Activated naive CD8-positive, alpha-beta T cell treated with anti-CD3 and anti-CD28 coated beads, Interleukin-2, amount 10 ng/mL, durations not matched to agents 7 days and 5 days (primary cell): ENCODE measurements around the gene GALM. TPM values are rescaled to one million over a fixed set of nuclear protein-coding genes. Genes with fewer than 3 reads are reported as not detected.
"Not testable (repeated sequence)": the region's sequence is repeated elsewhere in the genome, so short reads cannot be mapped to it uniquely, and the experiment has no call there.

Source experiments
- ATAC-seq: fragments of 150-1000 bp; cut with Tn5 transposase; one replicate; pipeline ENCODE4 v1.10.0; 2021; ENCODE audit warnings: low read depth, moderate library complexity
- POLR2A ChIA-PET: fragments of 350-600 bp; sonication (Branson Sonifier 250); formaldehyde crosslinking; loops from one replicate; lab custom pipeline; 2021; ENCODE audit warnings: antibody characterized with exemption; lab: Charles Lee
- DNase-seq: peaks from one replicate; pipeline ENCODE4 v3.0.0; 2021
- H3K27ac Mint-ChIP-seq: one replicate; pipeline ENCODE4 v1.8.0; 2022; ENCODE audit warnings: mild to moderate bottlenecking, mixed read lengths
- H3K27me3 Mint-ChIP-seq: one replicate; pipeline ENCODE4 v1.8.0; 2022; ENCODE audit warnings: mild to moderate bottlenecking, moderate library complexity, mixed read lengths
- H3K36me3 Mint-ChIP-seq: one replicate; pipeline ENCODE4 v1.8.0; 2021; ENCODE audit warnings: mild to moderate bottlenecking, mixed read lengths
- H3K4me1 Mint-ChIP-seq: one replicate; pipeline ENCODE4 v1.8.0; 2021; ENCODE audit warnings: mixed read lengths
- H3K4me3 Mint-ChIP-seq: one replicate; pipeline ENCODE4 v1.8.0; 2022; ENCODE audit warnings: mild to moderate bottlenecking, moderate library complexity, mixed read lengths
- H3K9me3 Mint-ChIP-seq: one replicate; pipeline ENCODE4 v1.8.0; 2021; ENCODE audit warnings: mixed read lengths
- total RNA-seq, 2 experiments: library from RNA; stranded (reverse); gene quantifications; one replicate each; pipeline ENCODE4 v1.2.3, GENCODE V29; 2021

GALM gene
- total RNA-seq, 2 experiments from 2014 or later = 28.3 to 30.2 TPM

DNA sequence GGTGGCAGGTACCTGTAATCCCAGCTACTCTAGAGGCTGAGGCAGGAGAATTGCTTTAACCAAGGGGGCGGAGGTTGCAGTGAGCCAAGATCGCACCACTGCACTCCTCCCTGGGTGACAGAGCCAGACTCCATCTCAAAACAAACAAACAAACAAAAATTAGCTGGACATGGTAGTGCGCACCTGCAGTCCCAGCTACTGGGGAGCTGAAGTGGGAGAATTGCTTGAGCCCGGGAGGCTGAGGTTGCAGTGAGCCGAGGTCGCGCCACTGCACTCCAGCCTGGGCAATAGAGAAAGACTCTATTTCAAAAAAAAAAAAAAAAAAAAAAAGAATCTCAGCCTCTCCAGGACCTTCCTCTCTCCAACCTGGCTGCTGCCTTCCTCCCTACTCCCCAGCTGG, 65.2 kb downstream of the GALM start:
- Mint-ChIP-seq H3K9me3 (no peaks in the 10 kb centered on the region), H3K27me3 (no peaks in the 10 kb centered on the region), H3K36me3 (peaks cover 14% of the 10 kb centered on the region), H3K4me1 (peaks cover 1% of the 10 kb centered on the region), H3K4me3 (no peak overlapping the region), H3K27ac (no peak overlapping the region)
- DNase-seq = peak; percentile 6
- ATAC-seq = no peak
- POLR2A ChIA-PET = no interaction called here

DNA sequence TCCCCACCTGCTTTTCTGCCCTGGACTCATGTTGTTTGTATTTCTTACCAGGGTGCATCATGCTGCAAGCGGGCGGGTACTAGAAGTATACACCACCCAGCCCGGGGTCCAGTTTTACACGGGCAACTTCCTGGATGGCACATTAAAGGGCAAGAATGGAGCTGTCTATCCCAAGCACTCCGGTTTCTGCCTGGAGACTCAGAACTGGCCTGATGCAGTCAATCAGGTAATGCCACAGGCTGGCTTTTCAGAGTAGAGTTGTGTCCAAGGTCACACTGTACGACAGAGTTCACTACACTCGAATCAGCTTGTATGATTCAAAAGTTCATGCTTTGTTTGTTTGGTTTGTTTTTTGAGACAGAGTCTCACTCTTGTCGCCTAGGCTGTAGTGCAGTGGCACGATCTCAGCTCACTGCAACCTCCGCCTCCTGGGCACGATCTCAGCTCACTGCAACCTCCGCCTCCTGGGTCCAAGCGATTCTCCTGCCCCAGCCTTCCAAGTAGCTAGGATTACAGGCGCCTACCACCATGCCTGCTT, 65.8 kb downstream of the GALM start:
- Mint-ChIP-seq H3K9me3 (no peaks in the 10 kb centered on the region), H3K27ac (no peak overlapping the region), H3K4me1 (peaks cover 1% of the 10 kb centered on the region), H3K36me3 (peaks cover 14% of the 10 kb centered on the region), H3K4me3 (no peak overlapping the region), H3K27me3 (no peaks in the 10 kb centered on the region)
- POLR2A ChIA-PET = interaction anchor here (0.9 to 1.0 kb wide), 2 partner anchors 9 to 19 kb away, joined by 3 to 4 read pairs; partner anchors contain the start of gene SRSF7
- no peak for ATAC-seq
- DNase-seq = peak; percentile 10

DNA sequence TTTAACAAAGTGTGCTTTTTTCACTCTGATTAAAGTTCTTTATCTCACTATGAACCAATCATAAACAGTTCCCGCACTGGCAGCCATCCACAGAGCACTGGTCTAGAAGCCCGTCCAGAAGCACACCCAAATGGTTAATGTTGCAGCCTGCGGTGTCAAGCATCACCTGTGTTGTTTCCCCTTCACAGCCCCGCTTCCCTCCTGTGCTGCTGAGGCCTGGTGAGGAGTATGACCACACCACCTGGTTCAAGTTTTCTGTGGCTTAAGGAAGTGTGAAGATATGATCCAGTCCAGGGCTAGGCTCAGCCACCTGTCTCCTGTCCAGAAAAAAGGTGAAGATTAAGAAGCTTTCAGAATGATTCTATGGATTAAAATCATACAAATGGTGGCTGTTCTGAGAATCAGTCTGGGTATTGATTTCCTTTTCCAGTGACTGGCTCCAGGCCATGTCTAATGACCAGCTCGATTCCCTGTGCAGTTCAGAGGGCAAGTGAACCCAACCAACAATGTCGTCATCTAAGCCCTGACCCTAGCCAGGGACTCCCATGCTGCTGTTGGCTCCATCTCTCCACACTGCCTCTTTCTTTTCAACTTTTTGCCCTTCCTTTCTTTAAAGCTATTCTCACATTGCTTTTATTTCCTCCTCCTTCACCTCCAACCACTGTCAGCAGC, 67.5 kb downstream of the GALM start:
- peaks cover 16% of the 10 kb centered on the region for H3K36me3 Mint-ChIP-seq
- POLR2A ChIA-PET = interaction anchor here (0.8 to 2.7 kb wide), 4 partner anchors 9 to 152 kb away, joined by 3 to 15 read pairs (median 6); partner anchors contain the start of gene SRSF7
- peak; percentile 1 for DNase-seq

DNA sequence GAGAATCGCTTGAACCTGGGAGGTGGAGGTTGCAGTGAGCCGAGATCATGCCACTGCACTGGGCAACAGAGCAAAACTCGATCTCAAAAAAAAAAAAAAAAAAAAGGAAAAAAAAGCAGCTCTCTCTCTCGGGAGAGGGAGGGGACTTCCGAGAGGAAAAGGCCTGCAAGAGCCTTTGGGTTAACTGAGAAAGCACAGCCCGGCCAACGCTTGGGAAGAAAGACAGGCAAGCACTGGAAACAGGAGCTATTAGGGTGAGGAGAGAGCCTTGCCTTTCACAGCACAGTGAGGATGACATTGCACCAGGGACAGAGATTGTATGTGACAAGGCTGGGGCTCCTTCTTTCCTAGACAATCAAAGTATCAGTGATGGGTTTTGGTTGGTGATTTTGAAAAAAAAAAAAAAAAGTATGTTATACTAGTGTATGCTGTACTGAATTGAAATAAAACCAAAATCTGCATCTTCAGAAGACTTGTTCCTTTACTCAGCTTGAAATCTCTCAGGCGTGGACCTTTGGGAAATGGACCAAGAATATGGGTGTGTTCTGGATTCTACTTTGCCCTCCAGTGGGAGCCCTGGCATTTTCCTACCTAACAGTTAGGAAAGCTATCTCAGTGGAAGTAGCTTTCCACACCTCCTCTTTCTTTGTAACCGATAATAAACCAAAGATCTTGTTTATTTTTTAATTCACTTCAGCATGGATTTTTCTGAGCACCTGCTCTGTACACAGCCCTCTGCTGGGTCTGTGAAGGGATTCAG, 68.6 kb downstream of the GALM start:
- no peak overlapping the region for H3K4me3 Mint-ChIP-seq
- POLR2A ChIA-PET = interaction anchor here (0.8 to 2.7 kb wide), 4 partner anchors 8 to 153 kb away, joined by 3 to 15 read pairs (median 6); partner anchors contain the start of gene SRSF7
- DNase-seq = peak; percentile 15
- H3K27me3 Mint-ChIP-seq = no peaks in the 10 kb centered on the region
- no peaks in the 10 kb centered on the region for H3K9me3 Mint-ChIP-seq
- peaks cover 24% of the 10 kb centered on the region for H3K36me3 Mint-ChIP-seq
- H3K4me1 Mint-ChIP-seq = peaks cover 1% of the 10 kb centered on the region
- no peak overlapping the region for H3K27ac Mint-ChIP-seq
- ATAC-seq = no peak

More for the DNA sequence above, 67.5 kb downstream of the GALM start:
- ATAC-seq = no peak
- no peaks in the 10 kb centered on the region for H3K27me3 Mint-ChIP-seq
- H3K27ac Mint-ChIP-seq = no peak overlapping the region
- H3K4me1 Mint-ChIP-seq = peaks cover 1% of the 10 kb centered on the region
- no peak overlapping the region for H3K4me3 Mint-ChIP-seq
- H3K9me3 Mint-ChIP-seq = no peaks in the 10 kb centered on the region

DNA sequence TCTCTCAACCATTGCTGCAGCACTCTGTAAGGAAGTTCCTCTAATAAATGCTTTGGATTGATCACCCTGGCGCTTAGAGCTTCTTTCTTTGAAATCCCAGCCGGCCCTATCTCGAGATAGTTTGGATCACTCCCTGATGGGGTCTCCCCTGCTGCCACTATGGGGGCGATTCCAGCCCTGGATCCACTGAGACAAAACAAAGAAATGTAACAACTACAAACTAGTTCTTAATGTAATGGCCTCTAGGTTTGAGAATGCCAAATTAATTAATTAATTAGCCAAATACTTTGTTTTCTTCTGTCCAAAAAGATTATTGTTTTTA, 70.0 kb downstream of the GALM start:
- ATAC-seq (no peak), DNase-seq (no peak)
- no peak overlapping the region for H3K4me3 Mint-ChIP-seq
- no peaks in the 10 kb centered on the region for H3K9me3 Mint-ChIP-seq
- peak overlapping the region; percentile 3 for H3K27ac Mint-ChIP-seq
- peaks cover 24% of the 10 kb centered on the region for H3K36me3 Mint-ChIP-seq
- peaks cover 4% of the 10 kb centered on the region for H3K4me1 Mint-ChIP-seq
- POLR2A ChIA-PET = interaction anchor here (0.7 kb wide), 1 partner anchor 12 kb away, joined by 3 read pairs; no protein-coding TSS in a partner anchor
- no peaks in the 10 kb centered on the region for H3K27me3 Mint-ChIP-seq

DNA sequence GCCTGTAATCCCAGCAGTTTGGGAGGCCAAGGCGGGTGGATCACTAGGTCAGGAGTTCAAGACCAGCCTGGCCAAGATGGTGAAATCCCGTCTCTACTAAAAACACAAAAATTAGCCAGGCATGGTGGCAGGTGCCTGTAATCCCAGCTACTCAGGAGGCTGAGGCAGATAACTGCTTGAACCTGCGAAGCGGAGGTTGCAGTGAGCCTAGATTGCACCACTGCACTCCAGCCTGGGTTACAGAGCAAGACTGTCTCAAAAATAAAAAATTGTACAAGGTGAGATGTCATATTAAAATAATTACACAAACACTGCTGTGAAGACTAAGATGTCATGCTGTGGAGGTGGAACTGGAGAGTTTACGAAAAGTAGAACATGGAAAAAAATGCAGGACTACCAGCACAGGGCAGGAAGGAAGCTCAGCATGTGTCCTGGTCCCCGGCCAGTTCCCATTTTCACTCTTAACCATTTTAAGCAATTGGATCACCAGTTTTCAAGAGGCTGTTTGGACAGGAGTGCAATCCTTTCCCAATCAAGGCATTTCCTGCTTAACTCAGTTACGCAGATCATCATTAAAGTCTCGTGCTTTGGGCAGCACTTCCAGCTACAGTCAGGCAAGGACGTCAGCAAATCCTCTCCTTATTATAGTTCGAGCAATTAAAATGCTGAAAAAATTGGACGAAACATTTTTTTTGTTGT, 71.2 kb downstream of the GALM start:
- POLR2A ChIA-PET = interaction anchor here (1.1 kb wide), 1 partner anchor 14 kb away, joined by 3 read pairs; the partner anchor contains the start of gene SRSF7
- not testable (repeated sequence) for H3K27ac Mint-ChIP-seq, H3K4me1 Mint-ChIP-seq, H3K4me3 Mint-ChIP-seq, DNase-seq, H3K9me3 Mint-ChIP-seq, ATAC-seq, H3K27me3 Mint-ChIP-seq
- H3K36me3 Mint-ChIP-seq = peaks cover 22% of the 10 kb centered on the region

DNA sequence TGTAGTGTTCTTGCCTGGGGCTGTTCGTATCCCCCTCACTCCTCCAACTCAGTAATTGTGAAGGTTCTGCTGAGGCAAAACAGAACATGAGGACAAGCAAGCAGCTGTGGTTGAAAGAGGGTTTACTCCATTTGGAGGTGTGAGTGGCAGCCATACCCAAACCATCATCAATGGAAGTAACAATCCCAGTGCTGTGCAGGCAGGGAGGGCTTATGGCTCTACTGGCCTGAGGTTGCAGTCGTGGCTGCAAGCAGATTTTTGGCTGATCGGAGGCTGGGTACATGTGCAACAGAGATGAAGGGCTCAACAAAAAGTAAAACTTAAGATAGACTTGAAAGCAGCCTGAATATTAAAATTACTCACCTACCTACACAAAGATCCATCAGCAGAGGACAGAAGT, 72.0 kb downstream of the GALM start:
- Mint-ChIP-seq H3K9me3 (no peaks in the 10 kb centered on the region), H3K4me1 (peaks cover 11% of the 10 kb centered on the region), H3K36me3 (peaks cover 25% of the 10 kb centered on the region), H3K27ac (no peak overlapping the region), H3K27me3 (no peaks in the 10 kb centered on the region), H3K4me3 (no peak overlapping the region)
- DNase-seq (no peak), ATAC-seq (no peak)
- POLR2A ChIA-PET = interaction anchor here (0.6 to 1.3 kb wide), 3 partner anchors 10 to 261 kb away, joined by 3 to 4 read pairs (median 3); partner anchors contain the start of gene SRSF7

DNA sequence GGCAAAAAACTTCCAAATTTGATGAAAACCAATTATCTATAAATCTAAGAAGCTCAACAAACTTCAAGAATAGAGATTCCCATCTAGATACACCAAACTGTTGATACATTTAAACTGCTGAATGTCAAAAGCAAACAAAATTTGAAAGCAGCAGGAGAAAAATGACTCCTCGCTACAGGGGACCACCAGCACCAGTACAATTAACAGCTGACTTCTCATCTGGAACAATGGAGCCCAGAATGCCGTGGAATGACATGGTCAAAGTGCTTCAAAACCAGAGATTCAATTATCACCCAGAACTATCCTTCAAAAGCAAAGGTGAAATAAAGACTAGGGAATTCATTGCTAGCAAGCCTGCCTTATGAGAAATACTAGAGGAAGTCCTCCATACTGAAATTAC, 73.6 kb downstream of the GALM start:
- POLR2A ChIA-PET = interaction anchor here (0.6 to 1.3 kb wide), 3 partner anchors 11 to 194 kb away, joined by 3 to 4 read pairs (median 3); no protein-coding TSS in a partner anchor
- H3K9me3 Mint-ChIP-seq = no peaks in the 10 kb centered on the region

DNA sequence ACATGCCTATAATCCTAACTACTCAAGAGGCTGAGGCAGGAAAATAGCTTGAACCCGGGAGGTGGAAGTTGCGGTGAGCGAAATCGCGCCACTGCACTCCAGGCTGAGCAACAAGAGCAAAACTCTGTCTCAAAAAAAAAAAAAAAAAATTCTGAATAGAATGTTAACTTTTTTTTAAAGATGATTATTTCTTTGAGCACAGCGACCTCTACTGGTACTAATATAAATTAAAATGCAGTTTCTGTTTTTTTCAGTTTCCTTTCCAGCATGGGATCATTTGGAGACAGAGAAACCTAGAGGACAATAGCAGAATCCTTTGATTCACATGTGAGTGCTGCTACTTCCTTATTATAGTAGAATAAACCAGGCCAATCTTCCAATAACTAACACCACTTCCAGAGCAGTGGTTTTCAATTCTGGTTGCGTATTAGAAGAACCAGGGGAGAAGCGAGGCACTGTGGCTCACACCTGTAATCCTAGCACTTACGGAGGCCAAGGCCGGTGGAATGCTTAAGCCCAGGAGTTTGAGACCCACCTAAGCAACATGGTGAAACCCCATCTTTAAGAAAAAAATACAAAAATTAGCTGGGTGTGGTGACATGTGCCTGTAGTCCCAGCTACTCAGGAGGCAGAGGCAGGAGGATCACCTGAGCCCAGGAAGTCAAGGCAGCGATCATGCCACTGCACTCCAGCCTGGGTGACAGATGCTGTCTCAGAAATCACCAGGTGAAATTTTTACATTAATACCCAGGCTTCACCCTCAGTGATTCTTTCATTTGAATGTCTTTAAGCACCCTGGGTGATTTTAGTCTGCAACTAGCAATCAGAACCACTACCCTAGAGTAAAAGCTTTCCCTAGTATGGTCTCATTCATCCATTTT, 75.2 kb downstream of the GALM start:
- POLR2A ChIA-PET = interaction anchor here (0.9 to 3.3 kb wide), 5 partner anchors 9 to 207 kb away, joined by 3 to 27 read pairs (median 3); partner anchors contain the start of gene SRSF7
- no peak for DNase-seq
- H3K4me1 Mint-ChIP-seq = peaks cover 34% of the 10 kb centered on the region
- peaks cover 35% of the 10 kb centered on the region for H3K36me3 Mint-ChIP-seq
- no peak overlapping the region for H3K4me3 Mint-ChIP-seq
- H3K27ac Mint-ChIP-seq = no peak overlapping the region
- peak; percentile 11 for ATAC-seq
- H3K9me3 Mint-ChIP-seq = no peaks in the 10 kb centered on the region
- H3K27me3 Mint-ChIP-seq = no peaks in the 10 kb centered on the region

More for the DNA sequence above, 73.6 kb downstream of the GALM start:
- H3K27me3 Mint-ChIP-seq = no peaks in the 10 kb centered on the region
- H3K4me1 Mint-ChIP-seq = peaks cover 20% of the 10 kb centered on the region
- no peak for DNase-seq
- no peak overlapping the region for H3K4me3 Mint-ChIP-seq
- ATAC-seq = no peak
- peaks cover 25% of the 10 kb centered on the region for H3K36me3 Mint-ChIP-seq
- no peak overlapping the region for H3K27ac Mint-ChIP-seq

DNA sequence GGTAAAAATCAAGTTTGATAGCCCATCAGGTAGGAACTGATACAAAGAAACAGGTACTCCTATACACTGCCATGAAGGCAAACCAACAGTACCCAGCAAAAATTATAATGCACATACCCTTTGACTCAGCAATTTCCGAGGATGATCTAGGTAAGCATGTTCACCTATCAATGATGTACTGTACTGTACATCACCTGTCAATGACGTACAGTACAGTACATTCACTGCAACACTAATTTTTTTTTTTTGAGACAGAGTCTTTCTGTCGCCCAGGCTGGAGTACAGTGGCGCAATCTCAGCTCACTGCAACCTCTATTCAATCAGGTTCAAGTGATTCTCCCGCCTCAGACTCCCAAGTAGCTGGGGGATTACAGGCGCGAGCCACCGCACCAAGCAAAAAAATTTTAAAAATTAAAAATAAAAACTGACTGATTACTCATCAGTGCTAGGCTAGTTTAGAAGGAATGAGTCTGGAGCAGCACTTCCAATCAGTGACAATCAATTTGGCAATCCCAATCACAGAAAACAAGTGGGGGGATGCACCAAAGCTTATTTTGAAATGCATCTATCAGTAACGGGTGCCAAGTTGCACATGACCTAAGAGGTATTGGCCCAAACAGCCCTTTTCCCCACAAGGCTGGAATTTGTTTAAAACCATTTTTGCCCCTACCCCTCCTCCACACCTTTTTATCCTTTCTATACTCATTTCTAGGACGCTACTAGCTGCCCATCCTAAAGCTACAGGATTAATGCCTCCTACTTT, 77.1 kb downstream of the GALM start:
- POLR2A ChIA-PET = interaction anchor here (0.5 to 3.3 kb wide), 5 partner anchors 8 to 141 kb away, joined by 3 to 27 read pairs (median 3); partner anchors contain the start of genes HNRNPLL and SRSF7
- H3K27ac Mint-ChIP-seq = no peak overlapping the region
- no peaks in the 10 kb centered on the region for H3K9me3 Mint-ChIP-seq
- no peak for ATAC-seq
- H3K36me3 Mint-ChIP-seq = peaks cover 50% of the 10 kb centered on the region
- no peak for DNase-seq
- no peak overlapping the region for H3K4me3 Mint-ChIP-seq
- peaks cover 48% of the 10 kb centered on the region for H3K4me1 Mint-ChIP-seq
- no peaks in the 10 kb centered on the region for H3K27me3 Mint-ChIP-seq

DNA sequence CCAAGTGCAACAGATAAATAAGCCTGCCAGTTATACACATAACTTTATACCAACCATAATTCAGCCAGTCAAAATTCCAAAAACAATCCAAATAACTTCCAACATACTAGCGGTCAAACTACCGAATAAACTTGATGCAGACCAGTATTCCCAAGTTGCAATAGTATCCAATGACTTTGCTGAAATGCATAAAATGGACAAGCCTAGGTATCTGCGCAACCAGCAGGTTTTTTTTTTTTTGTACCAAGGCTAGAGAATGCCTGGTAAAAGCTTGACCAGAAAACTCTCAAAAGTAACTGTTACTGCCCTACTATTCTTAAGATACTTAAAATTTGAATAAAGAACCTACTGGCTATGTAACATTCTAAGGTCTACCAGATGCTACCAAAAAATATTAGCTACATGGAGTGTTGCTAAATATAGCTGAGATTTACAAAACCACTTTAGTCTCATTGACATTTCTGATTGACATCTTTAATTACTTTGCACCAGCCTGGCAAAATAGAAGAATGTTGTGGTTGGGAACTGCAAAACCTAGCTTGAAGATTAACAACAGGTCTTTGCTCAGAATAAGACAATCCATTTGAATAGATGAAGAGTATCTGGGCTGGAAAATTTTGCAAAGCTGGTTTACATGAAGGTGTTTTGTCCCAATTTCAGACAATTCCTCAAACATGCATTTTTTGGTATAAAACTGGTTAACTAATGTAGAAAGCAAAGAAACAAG, 77.9 kb downstream of the GALM start:
- Mint-ChIP-seq H3K36me3 (peaks cover 52% of the 10 kb centered on the region), H3K4me3 (no peak overlapping the region), H3K27me3 (no peaks in the 10 kb centered on the region), H3K9me3 (no peaks in the 10 kb centered on the region), H3K27ac (peak overlapping the region; percentile 14), H3K4me1 (peaks cover 56% of the 10 kb centered on the region)
- POLR2A ChIA-PET = interaction anchor here (0.5 to 1.5 kb wide), 3 partner anchors 10 to 141 kb away, joined by 3 to 8 read pairs (median 3); partner anchors contain the start of gene HNRNPLL
- ATAC-seq (no peak), DNase-seq (no peak)
